IMR-90 (cell line): ENCODE results near the gene ELMO1. TPM values are rescaled to one million over a fixed set of nuclear protein-coding genes. Genes with fewer than 3 reads are reported as not detected.

ENCODE experiments used
- ATAC-seq: fragments of 200-7000 bp; cut with Tn5 transposase; 2 replicates; pipeline ENCODE4 v1.9.1; 2020; ENCODE audit warnings: low read depth, mild to moderate bottlenecking, moderate library complexity
- BruUV-seq: library from RNA; stranded (reverse); fragments of 400-500 nt; replicated peaks from 2 replicates; lab custom pipeline; 2021; lab: Mats Ljungman, UMichigan
- CTCF ChIA-PET: fragments of 300-600 bp; formaldehyde crosslinking; extraction: SDS; loops from one replicate; lab custom pipeline; 2021; ENCODE audit warnings: antibody characterized with exemption; lab: Yijun Ruan, JAX
- POLR2A ChIA-PET: fragments of 300-600 bp; sonication (Branson Sonifier 250); formaldehyde crosslinking; loops from one replicate; lab custom pipeline; 2022; ENCODE audit warnings: antibody characterized with exemption; ENCODE audit not compliant: unreplicated experiment; lab: Charles Lee
- DNase-seq: peaks from one replicate; pipeline ENCODE4 v3.0.0; 2013
- H2AFZ ChIP-seq: replicated peaks from 2 replicates; pipeline ENCODE3; 2013; ENCODE audit warnings: low read length, mild to moderate bottlenecking; ENCODE audit not compliant: poor library complexity
- H2AK5ac ChIP-seq: 2 replicates; pipeline ENCODE4 v1.6.1; 2013; ENCODE audit warnings: low read depth, low read length, inconsistent platforms
- H2AK9ac ChIP-seq: replicated peaks from 2 replicates; pipeline ENCODE3; 2013; ENCODE audit warnings: mild to moderate bottlenecking, low read depth, low read length, moderate library complexity; ENCODE audit not compliant: poor library complexity
- H2BK120ac ChIP-seq: 2 replicates; pipeline ENCODE4 v1.6.1; 2013; ENCODE audit warnings: low read depth, low read length, inconsistent platforms
- H2BK15ac ChIP-seq: 3 replicates; pipeline ENCODE4 v1.6.1; 2013; ENCODE audit warnings: low read depth, low read length, inconsistent platforms
- H2BK20ac ChIP-seq: 2 replicates; pipeline ENCODE4 v1.6.1; 2013; ENCODE audit warnings: low read depth, mild to moderate bottlenecking, inconsistent platforms, low read length, moderate library complexity
- H2BK5ac ChIP-seq: 2 replicates; pipeline ENCODE4 v1.6.1; 2013; ENCODE audit warnings: mild to moderate bottlenecking, low read depth, low read length, inconsistent platforms; ENCODE audit not compliant: poor library complexity, severe bottlenecking
- H3K14ac ChIP-seq: replicated peaks from 2 replicates; pipeline ENCODE4 v1.6.1; 2013; ENCODE audit warnings: low read depth, low read length, inconsistent platforms
- H3K18ac ChIP-seq: 2 replicates; pipeline ENCODE4 v1.6.1; 2013; ENCODE audit warnings: low read depth, low read length, control low read depth
- H3K23ac ChIP-seq: 2 replicates; pipeline ENCODE4 v1.6.1; 2013; ENCODE audit warnings: low read depth, low read length, inconsistent platforms
- H3K27ac ChIP-seq: 2 replicates; pipeline ENCODE4 v1.5.1; 2013; ENCODE audit warnings: mild to moderate bottlenecking, control low read depth, low read length; ENCODE audit not compliant: insufficient read depth
- H3K27me3 ChIP-seq: 2 replicates; pipeline ENCODE4 v1.6.1; 2013; ENCODE audit warnings: low read length; ENCODE audit not compliant: control insufficient read depth, insufficient read depth
- H3K36me3 ChIP-seq: 2 replicates; pipeline ENCODE4 v1.6.1; 2013; ENCODE audit warnings: low read length, mixed read lengths; ENCODE audit not compliant: control insufficient read depth, insufficient read depth
- H3K4ac ChIP-seq: 2 replicates; pipeline ENCODE4 v1.6.1; 2013; ENCODE audit warnings: low read depth, low read length, inconsistent platforms
- H3K4me1 ChIP-seq: 2 replicates; pipeline ENCODE4 v1.6.1; 2013; ENCODE audit warnings: low read length, mixed read lengths; ENCODE audit not compliant: control insufficient read depth, insufficient read depth
- H3K4me2 ChIP-seq: 2 replicates; pipeline ENCODE4 v1.6.1; 2013; ENCODE audit warnings: low read depth, mild to moderate bottlenecking, control low read depth, low read length, moderate library complexity
- H3K4me3 ChIP-seq: 2 replicates; pipeline ENCODE4 v1.5.1; 2013; ENCODE audit warnings: low read depth, mild to moderate bottlenecking, control low read depth, low read length, moderate library complexity; ENCODE audit not compliant: insufficient read depth
- H3K56ac ChIP-seq: 2 replicates; pipeline ENCODE4 v1.6.1; 2013; ENCODE audit warnings: low read length, inconsistent platforms; ENCODE audit not compliant: insufficient read depth; ENCODE audit errors: extremely low read depth
- H3K79me1 ChIP-seq, 2 experiments: 2 replicates each; pipeline ENCODE4 v1.6.1; 2013; ENCODE audit warnings: low read length in 2 of 2, inconsistent platforms in 1 of 2, low read depth in 1 of 2
- H3K9ac ChIP-seq: 2 replicates; pipeline ENCODE4 v1.6.1; 2013; ENCODE audit warnings: low read depth, low read length, control low read depth
- H3K9me1 ChIP-seq: 2 replicates; pipeline ENCODE4 v1.6.1; 2013; ENCODE audit warnings: low read length, inconsistent platforms; ENCODE audit not compliant: insufficient read depth
- H3K9me3 ChIP-seq: 2 replicates; pipeline ENCODE4 v1.6.1; 2013; ENCODE audit warnings: low read length; ENCODE audit not compliant: control insufficient read depth, insufficient read depth
- H4K20me1 ChIP-seq: 2 replicates; pipeline ENCODE4 v1.6.1; 2013; ENCODE audit warnings: low read length, inconsistent platforms; ENCODE audit not compliant: insufficient read depth
- H4K5ac ChIP-seq: 2 replicates; pipeline ENCODE4 v1.6.1; 2013; ENCODE audit warnings: mild to moderate bottlenecking, low read depth, low read length, control low read depth
- H4K8ac ChIP-seq, 2 experiments: 2 replicates each; pipeline ENCODE4 v1.6.1; 2013; ENCODE audit warnings: low read depth in 2 of 2, low read length in 2 of 2, control low read depth in 1 of 2, inconsistent platforms in 1 of 2
- H4K91ac ChIP-seq: 2 replicates; pipeline ENCODE4 v1.6.1; 2013; ENCODE audit warnings: low read depth, low read length, inconsistent platforms; ENCODE audit not compliant: insufficient read depth
- BHLHE40 ChIP-seq: fragments of 150-350 bp; IDR thresholded peaks from 2 replicates; pipeline ENCODE4 v1.6.1; 2016; ENCODE audit warnings: mild to moderate bottlenecking, low read depth, low read length
- CEBPB ChIP-seq: IDR thresholded peaks from 2 replicates; pipeline ENCODE4 v1.6.1; 2012; ENCODE audit warnings: low read depth, low read length, improper control_type of control experiment
- CHD1 ChIP-seq: IDR thresholded peaks from 2 replicates; pipeline ENCODE4 v1.6.1; 2012; ENCODE audit warnings: low read depth, low read length, improper control_type of control experiment
- FOS ChIP-seq: fragments of 150-350 bp; IDR thresholded peaks from 2 replicates; pipeline ENCODE4 v1.6.1; 2016; ENCODE audit warnings: low read depth, low read length
- MAFK ChIP-seq: IDR thresholded peaks from 2 replicates; pipeline ENCODE4 v1.6.1; 2012; ENCODE audit warnings: low read depth, low read length, improper control_type of control experiment
- MAZ ChIP-seq: IDR thresholded peaks from 2 replicates; pipeline ENCODE4 v1.6.1; 2012; ENCODE audit warnings: low read depth, mild to moderate bottlenecking, low read length, improper control_type of control experiment, moderate library complexity, borderline replicate concordance
- MXI1 ChIP-seq: IDR thresholded peaks from 2 replicates; pipeline ENCODE4 v1.6.1; 2012; ENCODE audit warnings: low read depth, mild to moderate bottlenecking, low read length, moderate library complexity, borderline replicate concordance
- NFE2L2 ChIP-seq: fragments of 150-350 bp; IDR thresholded peaks from 2 replicates; pipeline ENCODE4 v1.6.1; 2016; ENCODE audit warnings: low read depth, mild to moderate bottlenecking, low read length
- POLR2A ChIP-seq: IDR thresholded peaks from 2 replicates; pipeline ENCODE4 v1.6.1; 2012; ENCODE audit warnings: mild to moderate bottlenecking, low read depth, low read length
- RAD21 ChIP-seq: IDR thresholded peaks from 2 replicates; pipeline ENCODE4 v1.6.1; 2012; ENCODE audit warnings: low read length, improper control_type of control experiment
- RCOR1 ChIP-seq: IDR thresholded peaks from 2 replicates; pipeline ENCODE4 v1.6.1; 2012; ENCODE audit warnings: mild to moderate bottlenecking, low read length, improper control_type of control experiment; ENCODE audit not compliant: insufficient replicate concordance
- RFX5 ChIP-seq: IDR thresholded peaks from 2 replicates; pipeline ENCODE4 v1.8.0; 2012; ENCODE audit warnings: low read depth, mild to moderate bottlenecking, low read length, moderate library complexity
- SMC3 ChIP-seq: fragments of 150-350 bp; IDR thresholded peaks from 2 replicates; pipeline ENCODE4 v1.6.1; 2016; ENCODE audit warnings: low read depth, mild to moderate bottlenecking, antibody characterized with exemption, low read length, moderate library complexity
- WGBS, 2 experiments: methylation state at CpG; one replicate each; pipeline versions ENCODE4 v1.1.5 to v1.1.7; 2013; ENCODE audit warnings: missing lambda C conversion rate in 2 of 2; ENCODE audit not compliant: insufficient read length in 1 of 2; ENCODE audit errors: extremely low coverage in 2 of 2; 5-methylcytosine and 5-hydroxymethylcytosine counted together
- dilution Hi-C: fragments of 300-500 bp; cut with HindIII; formaldehyde crosslinking; loops from one replicate; pipeline ENCODE4 v1.14.3; 2018; ENCODE audit warnings: low sequenced_read_pairs; ENCODE audit not compliant: unreplicated experiment
- in situ Hi-C: fragments of 300-500 bp; cut with MboI; formaldehyde crosslinking; loops from 3 replicates; pipeline ENCODE4 v1.14.3; 2019; ENCODE audit warnings: low sequenced_read_pairs, inconsistent platforms, mixed read lengths
- intact Hi-C: fragments of 100-400 bp; cut with micrococcal nuclease; formaldehyde crosslinking; loops from 2 replicates; pipeline ENCODE4 v1.10.0; 2022
- polyA plus RNA-seq, 3 experiments: library from polyadenylated mRNA; depleted of rRNA; stranded (reverse); fragments of >200 nt; gene quantifications; 2 replicates each; pipeline ENCODE4 v1.2.3, GENCODE V29; 2012; ENCODE audit warnings: low replicate concordance in 1 of 3
- total RNA-seq: library from RNA; depleted of rRNA; stranded (reverse); fragments of >200 nt; gene quantifications from 2 replicates; pipeline ENCODE4 v1.2.3, GENCODE V29; 2012
- TF ChIP-seq, protein P1 (sequence below): conservative IDR thresholded peaks from 2 replicates; pipeline ENCODE4 v1.5.1; 2012; ENCODE audit warnings: mild to moderate bottlenecking, low read depth, low read length, improper control_type of control experiment
- TF ChIP-seq, protein P2 (sequence below): fragments of 150-350 bp; IDR thresholded peaks from 2 replicates; pipeline ENCODE4 v1.6.1; 2017; ENCODE audit warnings: mild to moderate bottlenecking, antibody characterized with exemption, low read length, low read depth
- TF ChIP-seq, protein P3 (sequence below): fragments of 150-350 bp; IDR thresholded peaks from 2 replicates; pipeline ENCODE4 v1.6.1; 2016; ENCODE audit warnings: low read depth, mild to moderate bottlenecking, low read length, moderate library complexity, borderline replicate concordance

The ELMO1 gene
- total and polyA plus RNA-seq, 2 of the 4 experiments (the other 2 are of a cell fraction), result 0.03 TPM; not detected in 1

GRCh38 chr7:36810489-36810888 is 638.2 kb downstream of the ELMO1 start:
- no peaks in the 10 kb centered on the region for H3K4me1 ChIP-seq
- H3K9ac ChIP-seq, result no peak overlapping the region
- H2BK5ac ChIP-seq, result no peak overlapping the region
- no peaks in the 10 kb centered on the region for H3K9me1 ChIP-seq
- no peak overlapping the region for H4K8ac ChIP-seq
- H2BK120ac ChIP-seq, result no peak overlapping the region
- no peak overlapping the region for H2AK5ac ChIP-seq
- TF ChIP-seq NFE2L2 (no peak), MAFK (no peak), CEBPB (no peak), BHLHE40 (no peak), RFX5 (no peak), MXI1 (no peak), POLR2A (no peak), RAD21 (no peak), RCOR1 (no peak), SMC3 (no peak), FOS (no peak), MAZ (no peak), CHD1 (no peak)
- TF ChIP-seq, protein P1, sequence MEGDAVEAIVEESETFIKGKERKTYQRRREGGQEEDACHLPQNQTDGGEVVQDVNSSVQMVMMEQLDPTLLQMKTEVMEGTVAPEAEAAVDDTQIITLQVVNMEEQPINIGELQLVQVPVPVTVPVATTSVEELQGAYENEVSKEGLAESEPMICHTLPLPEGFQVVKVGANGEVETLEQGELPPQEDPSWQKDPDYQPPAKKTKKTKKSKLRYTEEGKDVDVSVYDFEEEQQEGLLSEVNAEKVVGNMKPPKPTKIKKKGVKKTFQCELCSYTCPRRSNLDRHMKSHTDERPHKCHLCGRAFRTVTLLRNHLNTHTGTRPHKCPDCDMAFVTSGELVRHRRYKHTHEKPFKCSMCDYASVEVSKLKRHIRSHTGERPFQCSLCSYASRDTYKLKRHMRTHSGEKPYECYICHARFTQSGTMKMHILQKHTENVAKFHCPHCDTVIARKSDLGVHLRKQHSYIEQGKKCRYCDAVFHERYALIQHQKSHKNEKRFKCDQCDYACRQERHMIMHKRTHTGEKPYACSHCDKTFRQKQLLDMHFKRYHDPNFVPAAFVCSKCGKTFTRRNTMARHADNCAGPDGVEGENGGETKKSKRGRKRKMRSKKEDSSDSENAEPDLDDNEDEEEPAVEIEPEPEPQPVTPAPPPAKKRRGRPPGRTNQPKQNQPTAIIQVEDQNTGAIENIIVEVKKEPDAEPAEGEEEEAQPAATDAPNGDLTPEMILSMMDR, result no peak
- TF ChIP-seq, protein P2, sequence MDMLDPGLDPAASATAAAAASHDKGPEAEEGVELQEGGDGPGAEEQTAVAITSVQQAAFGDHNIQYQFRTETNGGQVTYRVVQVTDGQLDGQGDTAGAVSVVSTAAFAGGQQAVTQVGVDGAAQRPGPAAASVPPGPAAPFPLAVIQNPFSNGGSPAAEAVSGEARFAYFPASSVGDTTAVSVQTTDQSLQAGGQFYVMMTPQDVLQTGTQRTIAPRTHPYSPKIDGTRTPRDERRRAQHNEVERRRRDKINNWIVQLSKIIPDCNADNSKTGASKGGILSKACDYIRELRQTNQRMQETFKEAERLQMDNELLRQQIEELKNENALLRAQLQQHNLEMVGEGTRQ, result no peak
- TF ChIP-seq, protein P3, sequence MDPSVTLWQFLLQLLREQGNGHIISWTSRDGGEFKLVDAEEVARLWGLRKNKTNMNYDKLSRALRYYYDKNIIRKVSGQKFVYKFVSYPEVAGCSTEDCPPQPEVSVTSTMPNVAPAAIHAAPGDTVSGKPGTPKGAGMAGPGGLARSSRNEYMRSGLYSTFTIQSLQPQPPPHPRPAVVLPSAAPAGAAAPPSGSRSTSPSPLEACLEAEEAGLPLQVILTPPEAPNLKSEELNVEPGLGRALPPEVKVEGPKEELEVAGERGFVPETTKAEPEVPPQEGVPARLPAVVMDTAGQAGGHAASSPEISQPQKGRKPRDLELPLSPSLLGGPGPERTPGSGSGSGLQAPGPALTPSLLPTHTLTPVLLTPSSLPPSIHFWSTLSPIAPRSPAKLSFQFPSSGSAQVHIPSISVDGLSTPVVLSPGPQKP, result no peak
- BruUV-seq, result no TSS peak
- no peaks in the 10 kb centered on the region for H3K36me3 ChIP-seq
- no peaks in the 10 kb centered on the region for H4K20me1 ChIP-seq
- H3K9me3 ChIP-seq, result no peaks in the 10 kb centered on the region
- H3K79me1 ChIP-seq, result no peaks in the 10 kb centered on the region
- no peak overlapping the region for H3K4ac ChIP-seq
- intact Hi-C loops (no loop called here), dilution Hi-C loops (no loop called here), in situ Hi-C loops (no loop called here)
- H3K27ac ChIP-seq, result no peak overlapping the region
- no peak overlapping the region for H4K5ac ChIP-seq
- H2BK15ac ChIP-seq, result no peak overlapping the region
- ChIA-PET CTCF (no interaction called here), POLR2A (no interaction called here)
- no peak for ATAC-seq
- no peaks in the 10 kb centered on the region for H3K27me3 ChIP-seq
- no peak overlapping the region for H2AFZ ChIP-seq
- no peak overlapping the region for H3K23ac ChIP-seq
- no peak overlapping the region for H3K4me3 ChIP-seq
- H3K4me2 ChIP-seq, result no peak overlapping the region
- no peak overlapping the region for H4K91ac ChIP-seq
- no peak overlapping the region for H3K14ac ChIP-seq
- no CpG with 5 or more reads among the region's 2 CpGs for WGBS, 2 experiments
- H2BK20ac ChIP-seq, result no peak overlapping the region
- no peak overlapping the region for H3K18ac ChIP-seq
- no peak overlapping the region for H3K56ac ChIP-seq
- no peak overlapping the region for H2AK9ac ChIP-seq
- DNase-seq, result no peak
